K562 (cell line): ENCODE results near the gene NCAPG2.

Source experiments
- BRD4 ChIP-seq: fragments of 200-600 bp; sonication (generic); IDR thresholded peaks from 2 replicates; pipeline ENCODE4 v1.6.1; 2017; ENCODE audit warnings: inconsistent platforms
- CHCHD3 ChIP-seq: fragments of 250-450 bp; sonication (Bioruptor Pico); IDR thresholded peaks from 2 replicates; pipeline ENCODE4 v2.1.2; 2022; ENCODE audit warnings: mild to moderate bottlenecking
- GATA2 ChIP-seq: sonication (generic); formaldehyde crosslinking; IDR thresholded peaks from 2 replicates; pipeline ENCODE4 v1.4.0; 2020; ENCODE audit warnings: mild to moderate bottlenecking, missing genetic modification reagents
- HMBOX1 ChIP-seq: sonication (generic); IDR thresholded peaks from 2 replicates; pipeline ENCODE4 v1.6.1; 2016
- HSF4 ChIP-seq: fragments of 250-450 bp; sonication (Bioruptor Pico); IDR thresholded peaks from 2 replicates; pipeline ENCODE4 v2.1.2; 2022; ENCODE audit warnings: mild to moderate bottlenecking, moderate library complexity, borderline replicate concordance
- JUNB ChIP-seq: fragments of 450-650 bp; formaldehyde crosslinking; conservative IDR thresholded peaks from 2 replicates; pipeline ENCODE4 v1.4.0; 2020; ENCODE audit warnings: mild to moderate bottlenecking
- MEIS2 ChIP-seq: fragments of 450-650 bp; IDR thresholded peaks from 2 replicates; pipeline ENCODE4 v1.6.1; 2014; ENCODE audit warnings: mild to moderate bottlenecking; ENCODE audit not compliant: partially characterized antibody
- NFIC ChIP-seq: fragments of 450-650 bp; IDR thresholded peaks from 2 replicates; pipeline ENCODE4 v1.6.1; 2017; ENCODE audit warnings: mild to moderate bottlenecking, inconsistent platforms
- NFYB ChIP-seq: IDR thresholded peaks from 2 replicates; pipeline ENCODE4 v1.6.1; 2011; ENCODE audit warnings: mild to moderate bottlenecking, moderate library complexity; ENCODE audit not compliant: insufficient read length; ENCODE audit errors: extremely low read depth
- POLR2A ChIP-seq: fragments of 450-650 bp; conservative IDR thresholded peaks from 2 replicates; pipeline ENCODE4 v1.6.1; 2016
- SIN3B ChIP-seq: fragments of 450-650 bp; IDR thresholded peaks from 2 replicates; pipeline ENCODE4 v1.6.1; 2017; ENCODE audit warnings: low read depth, mild to moderate bottlenecking, moderate library complexity
- ZNF384 ChIP-seq: IDR thresholded peaks from 2 replicates; pipeline ENCODE4 v1.6.1; 2012; ENCODE audit warnings: low read depth, low read length, improper control_type of control experiment
- TF ChIP-seq, protein P1 (sequence below), 3 experiments: IDR thresholded peaks in 2 of 3; conservative IDR thresholded peaks in 1 of 3; 2 replicates each; pipeline ENCODE4 v1.5.1; 2011 to 2012; ENCODE audit warnings: low read length in 3 of 3, mild to moderate bottlenecking in 3 of 3, control low read depth in 2 of 3, improper control_type of control experiment in 1 of 3, inconsistent platforms in 1 of 3, low read depth in 1 of 3, mixed read lengths in 1 of 3, moderate library complexity in 1 of 3; ENCODE audit not compliant: insufficient read depth in 2 of 3
- TF ChIP-seq, protein P2 (sequence below), 2 experiments: fragments of 450-650 bp; formaldehyde crosslinking in 1 of 2; IDR thresholded peaks; 2 replicates each; pipeline versions ENCODE4 v1.4.0 to v1.6.1; 2014 to 2020; ENCODE audit warnings: mild to moderate bottlenecking in 2 of 2, borderline replicate concordance in 1 of 2, low read depth in 1 of 2

DNA sequence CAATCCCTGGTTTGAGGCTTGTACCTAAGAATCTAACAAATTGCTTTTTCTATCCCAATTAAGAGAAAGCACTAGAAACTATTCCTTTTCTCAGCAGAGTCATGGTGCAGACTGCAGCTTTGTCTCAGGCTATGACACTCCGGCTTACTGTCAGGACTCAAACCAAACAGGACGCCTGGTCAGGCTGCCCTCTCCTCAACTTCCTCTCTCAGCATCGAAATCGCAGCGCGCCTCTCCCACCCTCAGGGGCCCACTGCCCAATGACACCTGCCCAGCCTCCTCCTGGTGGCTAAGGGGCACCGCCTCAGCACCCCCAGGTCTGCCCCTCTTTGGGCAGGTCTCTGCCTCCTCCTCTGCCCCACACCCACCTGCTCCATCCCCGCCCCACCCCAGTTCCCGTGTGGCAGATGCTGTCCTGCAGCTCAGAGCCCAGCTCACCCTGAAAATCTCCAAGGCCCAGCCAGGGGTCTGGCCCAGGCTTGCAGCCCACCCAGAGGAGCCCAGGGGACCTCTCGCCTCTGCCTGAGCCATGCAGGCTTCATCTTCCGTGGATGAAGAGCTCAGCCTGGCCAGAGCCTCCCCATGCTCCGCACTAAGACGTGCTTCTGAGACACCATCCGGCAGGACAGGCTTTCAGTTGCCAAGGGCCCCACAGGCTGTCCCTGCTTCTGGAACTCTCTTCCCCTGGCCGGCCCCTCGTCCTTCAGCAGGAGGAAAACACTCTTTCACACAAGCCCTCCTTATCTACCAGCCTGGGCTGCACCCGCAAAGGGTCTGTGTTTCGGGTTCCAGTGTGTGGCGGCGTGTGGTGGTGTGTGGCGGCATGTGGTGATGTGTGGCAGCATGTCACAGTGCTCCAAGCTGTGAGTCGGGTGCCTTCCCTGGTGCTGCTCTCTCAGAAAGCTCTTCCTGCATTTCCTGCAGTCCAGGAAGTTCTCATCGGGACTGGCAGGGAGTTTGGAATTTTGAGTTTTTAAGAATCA lies 100.5 kb downstream of the NCAPG2 start:
- TF ChIP-seq BRD4 (no peak), CHCHD3 (CRISPR knock-in tag) (no peak), GATA2 (no peak), NFIC (no peak), POLR2A (no peak), SIN3B (no peak), HSF4 (CRISPR knock-in tag) (no peak), MEIS2 (no peak), NFYB (no peak), JUNB (no peak), ZNF384 (no peak), HMBOX1 (no peak)
- TF ChIP-seq, protein P1, sequence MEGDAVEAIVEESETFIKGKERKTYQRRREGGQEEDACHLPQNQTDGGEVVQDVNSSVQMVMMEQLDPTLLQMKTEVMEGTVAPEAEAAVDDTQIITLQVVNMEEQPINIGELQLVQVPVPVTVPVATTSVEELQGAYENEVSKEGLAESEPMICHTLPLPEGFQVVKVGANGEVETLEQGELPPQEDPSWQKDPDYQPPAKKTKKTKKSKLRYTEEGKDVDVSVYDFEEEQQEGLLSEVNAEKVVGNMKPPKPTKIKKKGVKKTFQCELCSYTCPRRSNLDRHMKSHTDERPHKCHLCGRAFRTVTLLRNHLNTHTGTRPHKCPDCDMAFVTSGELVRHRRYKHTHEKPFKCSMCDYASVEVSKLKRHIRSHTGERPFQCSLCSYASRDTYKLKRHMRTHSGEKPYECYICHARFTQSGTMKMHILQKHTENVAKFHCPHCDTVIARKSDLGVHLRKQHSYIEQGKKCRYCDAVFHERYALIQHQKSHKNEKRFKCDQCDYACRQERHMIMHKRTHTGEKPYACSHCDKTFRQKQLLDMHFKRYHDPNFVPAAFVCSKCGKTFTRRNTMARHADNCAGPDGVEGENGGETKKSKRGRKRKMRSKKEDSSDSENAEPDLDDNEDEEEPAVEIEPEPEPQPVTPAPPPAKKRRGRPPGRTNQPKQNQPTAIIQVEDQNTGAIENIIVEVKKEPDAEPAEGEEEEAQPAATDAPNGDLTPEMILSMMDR (IDR thresholded peaks at IDR 0.05 in 2 of 3, conservative IDR thresholded peaks at IDR 0.05 in 1 of 3; ENCODE audit: insufficient read depth in 2 of 3, low read depth in 1 of 3, low read length in 3 of 3), result no peak
- TF ChIP-seq, protein P2, sequence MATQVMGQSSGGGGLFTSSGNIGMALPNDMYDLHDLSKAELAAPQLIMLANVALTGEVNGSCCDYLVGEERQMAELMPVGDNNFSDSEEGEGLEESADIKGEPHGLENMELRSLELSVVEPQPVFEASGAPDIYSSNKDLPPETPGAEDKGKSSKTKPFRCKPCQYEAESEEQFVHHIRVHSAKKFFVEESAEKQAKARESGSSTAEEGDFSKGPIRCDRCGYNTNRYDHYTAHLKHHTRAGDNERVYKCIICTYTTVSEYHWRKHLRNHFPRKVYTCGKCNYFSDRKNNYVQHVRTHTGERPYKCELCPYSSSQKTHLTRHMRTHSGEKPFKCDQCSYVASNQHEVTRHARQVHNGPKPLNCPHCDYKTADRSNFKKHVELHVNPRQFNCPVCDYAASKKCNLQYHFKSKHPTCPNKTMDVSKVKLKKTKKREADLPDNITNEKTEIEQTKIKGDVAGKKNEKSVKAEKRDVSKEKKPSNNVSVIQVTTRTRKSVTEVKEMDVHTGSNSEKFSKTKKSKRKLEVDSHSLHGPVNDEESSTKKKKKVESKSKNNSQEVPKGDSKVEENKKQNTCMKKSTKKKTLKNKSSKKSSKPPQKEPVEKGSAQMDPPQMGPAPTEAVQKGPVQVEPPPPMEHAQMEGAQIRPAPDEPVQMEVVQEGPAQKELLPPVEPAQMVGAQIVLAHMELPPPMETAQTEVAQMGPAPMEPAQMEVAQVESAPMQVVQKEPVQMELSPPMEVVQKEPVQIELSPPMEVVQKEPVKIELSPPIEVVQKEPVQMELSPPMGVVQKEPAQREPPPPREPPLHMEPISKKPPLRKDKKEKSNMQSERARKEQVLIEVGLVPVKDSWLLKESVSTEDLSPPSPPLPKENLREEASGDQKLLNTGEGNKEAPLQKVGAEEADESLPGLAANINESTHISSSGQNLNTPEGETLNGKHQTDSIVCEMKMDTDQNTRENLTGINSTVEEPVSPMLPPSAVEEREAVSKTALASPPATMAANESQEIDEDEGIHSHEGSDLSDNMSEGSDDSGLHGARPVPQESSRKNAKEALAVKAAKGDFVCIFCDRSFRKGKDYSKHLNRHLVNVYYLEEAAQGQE (IDR thresholded peaks at IDR 0.05; ENCODE audit: borderline replicate concordance), result no peak
- TF ChIP-seq, protein P2 (CRISPR knock-in tag; IDR thresholded peaks at IDR 0.05; ENCODE audit: low read depth), result no peak
